Subcutaneous abdominal adipose tissue (tissue), 5 donors: ENCODE measurements around the gene NOTCH1.

Experiments used
- H3K27ac ChIP-seq: one replicate; pipeline ENCODE4 v1.7.0; 2013; ENCODE audit warnings: low read depth, mild to moderate bottlenecking, inconsistent platforms, low read length, moderate library complexity
- H3K27me3 ChIP-seq, 5 donors: one replicate each; pipeline ENCODE4 v1.7.0; 2013; ENCODE audit warnings: low read length in 5 of 5, inconsistent platforms in 1 of 5; ENCODE audit not compliant: control insufficient read depth in 5 of 5, insufficient read depth in 4 of 5
- H3K36me3 ChIP-seq, 5 donors: one replicate each; pipeline ENCODE4 v1.7.0; 2013; ENCODE audit warnings: low read length in 5 of 5; ENCODE audit not compliant: control insufficient read depth in 5 of 5, insufficient read depth in 5 of 5
- H3K4me1 ChIP-seq, 5 donors: one replicate each; pipeline ENCODE4 v1.7.0; 2013; ENCODE audit warnings: low read length in 5 of 5, mild to moderate bottlenecking in 3 of 5, moderate library complexity in 1 of 5; ENCODE audit not compliant: control insufficient read depth in 5 of 5, insufficient read depth in 5 of 5
- H3K4me3 ChIP-seq, 5 donors: one replicate each; pipeline ENCODE4 v1.7.0; 2013; ENCODE audit warnings: low read length in 5 of 5, low read depth in 1 of 5
- H3K9ac ChIP-seq, 5 donors: one replicate each; pipeline ENCODE4 v1.7.0; 2013; ENCODE audit warnings: low read length in 5 of 5, mild to moderate bottlenecking in 4 of 5, moderate library complexity in 3 of 5
- H3K9me3 ChIP-seq, 5 donors: one replicate each; pipeline ENCODE4 v1.7.0; 2013; ENCODE audit warnings: low read length in 5 of 5; ENCODE audit not compliant: control insufficient read depth in 5 of 5
- donor health status: healthy.
- donor health status: healthy.
- donor health status: healthy.
- donor health status: healthy.
- donor health status: healthy.

NOTCH1 gene

DNA sequence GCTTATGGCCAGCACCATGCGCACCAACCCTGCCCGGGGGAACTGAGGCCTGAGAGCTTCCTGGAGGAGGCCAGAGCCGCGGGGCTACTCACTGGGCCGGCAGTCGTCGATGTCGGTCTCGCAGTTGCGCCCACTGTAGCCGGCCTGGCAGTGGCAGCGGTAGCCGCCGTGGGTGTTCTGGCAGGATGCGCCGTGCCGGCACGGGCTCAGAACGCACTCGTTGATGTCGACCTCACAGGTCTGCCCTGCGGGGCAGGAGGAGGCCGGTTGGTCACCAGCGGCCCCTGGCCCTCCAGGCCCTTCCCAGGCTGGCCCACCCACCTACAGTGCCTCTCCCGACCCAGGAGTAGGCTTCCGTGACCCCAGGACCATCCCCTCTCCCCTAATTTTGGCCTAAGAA lies 35.3 kb downstream of the NOTCH1 start:
- Histone ChIP-seq H3K4me3 (peak overlapping the region in 1 of 5 donors; percentile 13), H3K27me3 (no peaks in the 10 kb centered on the region), H3K27ac (peak overlapping the region; percentile 70), H3K36me3 (peaks cover 0 to 98% (median 94%) of the 10 kb centered on the region in 5 donors), H3K9me3 (no peaks in the 10 kb centered on the region), H3K9ac (no peak overlapping the region), H3K4me1 (peaks cover 0 to 50% (median 21%) of the 10 kb centered on the region in 5 donors)

DNA sequence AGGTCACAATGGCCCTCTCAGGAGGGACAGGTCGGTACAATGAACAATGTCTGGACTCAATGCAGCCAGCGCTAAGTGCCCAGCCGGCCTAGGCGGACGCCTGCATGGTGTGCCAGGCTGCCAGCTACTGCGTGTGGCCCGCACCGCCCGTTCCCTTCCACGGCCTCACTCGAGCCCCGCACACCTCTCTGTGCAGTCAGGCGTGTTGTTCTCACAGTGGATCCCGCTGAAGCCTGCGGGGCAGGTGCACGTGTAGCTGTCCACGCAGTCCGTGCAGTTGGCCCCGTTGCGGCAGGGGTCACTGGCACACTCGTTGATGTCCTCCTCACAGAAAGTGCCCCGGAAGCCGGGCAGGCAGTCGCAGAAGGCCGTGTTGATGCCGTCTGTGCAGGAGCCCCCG lies 36.3 kb downstream of the NOTCH1 start:
- Histone ChIP-seq H3K36me3 (peaks cover 0 to 98% (median 94%) of the 10 kb centered on the region in 5 donors), H3K4me3 (no peak overlapping the region), H3K4me1 (peaks cover 0 to 45% (median 21%) of the 10 kb centered on the region in 5 donors), H3K27me3 (no peaks in the 10 kb centered on the region), H3K9ac (no peak overlapping the region), H3K9me3 (no peaks in the 10 kb centered on the region), H3K27ac (peak overlapping the region; percentile 70)

DNA sequence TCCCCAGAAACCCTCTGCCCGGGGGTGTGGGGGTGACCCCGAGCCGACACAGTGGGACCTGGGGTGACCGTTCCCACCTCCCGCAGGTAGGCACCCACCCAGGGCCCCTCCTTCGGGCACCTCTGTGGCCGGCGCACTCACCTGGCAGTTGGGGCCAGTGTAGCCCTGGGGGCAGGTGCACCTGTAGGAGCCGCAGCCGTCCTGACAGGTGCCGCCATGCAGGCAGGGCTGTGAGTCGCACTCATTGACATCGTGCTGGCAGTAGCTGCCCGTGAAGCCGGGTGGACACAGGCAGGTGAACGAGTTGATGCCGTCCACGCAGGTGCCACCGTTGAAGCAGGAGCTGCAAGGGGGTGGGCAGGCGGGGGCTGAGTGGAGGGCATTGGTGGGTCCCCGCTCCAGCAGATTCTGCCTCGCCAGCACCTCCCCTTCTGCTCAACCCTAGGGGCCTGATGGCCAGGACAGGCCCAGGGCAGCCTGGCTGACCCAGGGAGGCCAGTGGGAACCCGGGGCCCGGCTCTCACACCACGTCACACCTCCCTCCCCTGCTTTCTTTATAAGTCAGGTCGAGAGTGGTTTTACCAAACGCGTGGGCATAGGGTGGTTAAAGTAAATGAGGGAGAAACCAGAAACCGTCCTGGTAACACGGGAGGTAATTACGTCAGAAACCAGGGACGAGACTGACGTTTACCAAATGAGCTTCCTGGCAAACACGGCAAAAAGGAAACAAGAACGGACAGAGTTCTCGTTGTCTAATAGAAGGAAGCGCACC lies 36.9 kb downstream of the NOTCH1 start:
- peaks cover 0 to 45% (median 21%) of the 10 kb centered on the region in 5 donors for H3K4me1 ChIP-seq
- no peaks in the 10 kb centered on the region for H3K9me3 ChIP-seq
- H3K27me3 ChIP-seq = no peaks in the 10 kb centered on the region
- H3K4me3 ChIP-seq = no peak overlapping the region
- peaks cover 0 to 98% (median 93%) of the 10 kb centered on the region in 5 donors for H3K36me3 ChIP-seq
- H3K9ac ChIP-seq = no peak overlapping the region
- no peak overlapping the region for H3K27ac ChIP-seq

DNA sequence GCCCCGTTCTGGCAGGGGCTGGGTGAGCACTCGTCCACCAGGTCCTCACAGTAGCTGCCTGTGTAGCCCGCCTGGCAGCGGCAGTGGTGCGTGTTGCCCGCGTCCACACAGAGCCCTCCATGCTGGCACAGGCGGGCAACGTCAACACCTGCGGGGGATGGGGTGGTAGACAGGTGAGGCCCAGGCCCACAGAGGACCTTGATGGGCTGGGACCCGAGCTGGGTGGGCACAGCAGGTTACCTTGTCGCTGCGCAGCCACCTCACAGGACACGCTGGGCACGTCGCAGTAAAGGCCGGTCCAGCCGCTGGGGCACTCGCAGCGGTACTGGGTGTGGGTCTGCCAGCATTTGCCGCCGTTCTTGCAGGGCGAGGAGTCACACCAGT lies 37.9 kb downstream of the NOTCH1 start:
- Histone ChIP-seq H3K4me1 (peaks cover 0 to 40% (median 21%) of the 10 kb centered on the region in 5 donors), H3K4me3 (no peak overlapping the region), H3K27ac (no peak overlapping the region), H3K36me3 (peaks cover 0 to 98% (median 95%) of the 10 kb centered on the region in 5 donors), H3K9me3 (no peaks in the 10 kb centered on the region), H3K27me3 (no peaks in the 10 kb centered on the region), H3K9ac (no peak overlapping the region)

DNA sequence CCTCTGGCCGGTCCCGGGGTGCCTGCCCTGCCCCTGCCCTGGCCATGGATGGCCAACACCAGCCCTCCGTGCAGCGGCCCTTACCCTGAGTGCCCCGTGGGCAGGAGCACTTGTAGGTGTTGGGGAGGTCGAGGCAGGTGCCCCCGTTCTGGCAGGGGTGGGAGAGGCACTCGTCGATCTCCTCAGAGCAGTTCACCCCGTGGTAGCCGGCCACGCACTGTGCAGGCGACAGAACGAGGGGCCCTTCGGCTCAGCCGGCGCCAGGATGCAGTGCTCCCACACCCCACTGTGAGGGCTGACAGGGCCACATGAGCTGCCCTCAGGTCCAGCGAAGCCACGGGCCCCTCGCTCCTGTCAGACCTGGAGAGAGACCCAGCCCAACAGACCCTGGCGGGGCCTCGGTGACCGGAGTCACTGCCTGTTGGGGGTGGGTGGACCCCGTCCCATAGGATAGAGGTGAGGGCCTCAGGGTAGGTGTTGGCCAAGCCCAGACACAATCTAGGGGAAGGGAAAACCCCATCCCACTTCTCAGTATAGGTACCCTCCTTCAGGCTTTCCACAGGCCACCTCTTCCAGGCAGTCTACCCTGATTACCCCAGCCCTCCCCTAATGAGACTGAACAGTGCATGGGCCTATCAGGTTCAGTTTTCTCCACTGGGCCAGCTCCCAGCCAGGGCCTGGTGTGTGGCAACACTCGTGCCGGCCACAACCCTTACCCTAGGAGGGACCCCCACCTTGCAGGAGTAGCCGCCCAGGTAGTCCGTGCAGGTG lies 38.4 kb downstream of the NOTCH1 start:
- no peaks in the 10 kb centered on the region for H3K27me3 ChIP-seq
- no peak overlapping the region for H3K27ac ChIP-seq
- H3K9ac ChIP-seq = no peak overlapping the region
- no peak overlapping the region for H3K4me3 ChIP-seq
- peaks cover 0 to 100% (median 99%) of the 10 kb centered on the region in 5 donors for H3K36me3 ChIP-seq
- H3K9me3 ChIP-seq = no peaks in the 10 kb centered on the region
- H3K4me1 ChIP-seq = peaks cover 0 to 36% (median 21%) of the 10 kb centered on the region in 5 donors

DNA sequence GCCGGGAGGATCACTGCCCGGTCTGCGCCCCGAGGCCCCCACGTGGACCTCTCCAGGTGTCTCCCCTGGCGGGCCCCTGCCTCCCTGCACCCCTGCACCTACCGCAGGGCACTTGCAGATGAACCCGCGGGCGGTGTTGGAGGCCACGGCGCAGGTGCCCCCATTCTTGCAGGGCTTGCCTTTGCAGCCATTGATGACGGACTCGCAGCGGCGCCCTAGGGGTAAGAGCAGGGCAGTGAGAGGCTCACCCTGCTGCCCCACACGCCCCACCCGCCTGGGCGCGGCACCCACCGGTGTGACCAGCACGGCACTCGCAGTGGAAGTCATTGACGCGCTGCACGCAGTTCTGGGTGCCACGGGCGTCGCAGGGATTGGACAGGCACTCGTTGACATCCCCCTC lies 39.4 kb downstream of the NOTCH1 start:
- Histone ChIP-seq H3K9me3 (no peaks in the 10 kb centered on the region), H3K27ac (no peak overlapping the region), H3K27me3 (no peaks in the 10 kb centered on the region), H3K9ac (no peak overlapping the region), H3K36me3 (peaks cover 0 to 100% (median 100%) of the 10 kb centered on the region in 5 donors), H3K4me1 (peaks cover 0 to 28% (median 19%) of the 10 kb centered on the region in 5 donors), H3K4me3 (no peak overlapping the region)

DNA sequence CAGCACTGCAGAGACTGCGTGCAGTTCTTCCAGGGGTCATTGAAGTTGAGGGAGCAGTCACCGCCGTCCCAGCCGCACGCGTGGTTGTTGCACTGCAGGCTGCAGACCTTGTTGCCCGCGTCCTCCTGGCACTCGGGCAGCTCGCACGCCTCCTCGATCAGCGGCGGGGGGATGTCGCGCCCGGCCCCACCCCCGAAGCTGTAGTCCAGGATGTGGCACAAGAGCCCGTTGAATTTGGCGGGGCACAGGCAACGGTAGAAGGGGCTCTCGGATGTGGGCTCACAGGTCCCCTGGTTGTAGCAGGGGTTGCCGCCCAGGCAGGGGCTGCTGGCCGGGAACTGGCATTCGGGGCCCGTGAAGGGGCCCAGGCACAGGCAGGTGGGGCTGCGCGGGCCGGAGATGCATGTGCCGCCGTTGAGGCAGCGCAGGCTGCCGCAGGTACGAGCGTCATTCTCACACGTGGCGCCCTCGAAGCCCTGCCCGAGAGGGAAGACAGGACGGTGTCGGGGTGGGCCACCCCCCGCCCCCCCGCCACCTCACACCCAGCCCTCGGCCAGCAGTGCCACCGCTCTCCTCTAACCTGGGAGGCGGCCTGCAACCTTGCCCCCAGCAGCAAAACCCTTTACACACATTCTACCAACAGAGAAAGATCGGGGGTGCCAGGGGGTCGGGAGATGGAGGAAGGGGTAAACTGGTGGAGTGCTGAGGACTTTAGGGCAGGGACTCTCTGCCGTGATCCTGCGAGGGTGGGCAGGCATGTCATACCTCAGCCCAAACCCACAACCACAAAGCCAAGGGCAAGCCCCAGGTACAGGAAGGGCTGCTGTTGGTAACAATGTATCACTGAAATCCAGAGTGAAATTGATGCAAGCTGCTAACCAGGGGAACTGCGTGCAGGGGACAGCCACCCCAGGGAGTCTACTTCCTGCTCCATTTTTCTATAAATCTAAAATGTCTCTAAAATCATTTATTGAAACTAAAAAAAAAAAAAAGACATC lies 40.1 kb downstream of the NOTCH1 start:
- Histone ChIP-seq H3K27me3 (no peaks in the 10 kb centered on the region), H3K36me3 (peaks cover 0 to 99% (median 98%) of the 10 kb centered on the region in 5 donors), H3K9ac (no peak overlapping the region), H3K4me1 (peaks cover 0 to 21% (median 12%) of the 10 kb centered on the region in 5 donors), H3K9me3 (no peaks in the 10 kb centered on the region), H3K27ac (no peak overlapping the region), H3K4me3 (no peak overlapping the region)

DNA sequence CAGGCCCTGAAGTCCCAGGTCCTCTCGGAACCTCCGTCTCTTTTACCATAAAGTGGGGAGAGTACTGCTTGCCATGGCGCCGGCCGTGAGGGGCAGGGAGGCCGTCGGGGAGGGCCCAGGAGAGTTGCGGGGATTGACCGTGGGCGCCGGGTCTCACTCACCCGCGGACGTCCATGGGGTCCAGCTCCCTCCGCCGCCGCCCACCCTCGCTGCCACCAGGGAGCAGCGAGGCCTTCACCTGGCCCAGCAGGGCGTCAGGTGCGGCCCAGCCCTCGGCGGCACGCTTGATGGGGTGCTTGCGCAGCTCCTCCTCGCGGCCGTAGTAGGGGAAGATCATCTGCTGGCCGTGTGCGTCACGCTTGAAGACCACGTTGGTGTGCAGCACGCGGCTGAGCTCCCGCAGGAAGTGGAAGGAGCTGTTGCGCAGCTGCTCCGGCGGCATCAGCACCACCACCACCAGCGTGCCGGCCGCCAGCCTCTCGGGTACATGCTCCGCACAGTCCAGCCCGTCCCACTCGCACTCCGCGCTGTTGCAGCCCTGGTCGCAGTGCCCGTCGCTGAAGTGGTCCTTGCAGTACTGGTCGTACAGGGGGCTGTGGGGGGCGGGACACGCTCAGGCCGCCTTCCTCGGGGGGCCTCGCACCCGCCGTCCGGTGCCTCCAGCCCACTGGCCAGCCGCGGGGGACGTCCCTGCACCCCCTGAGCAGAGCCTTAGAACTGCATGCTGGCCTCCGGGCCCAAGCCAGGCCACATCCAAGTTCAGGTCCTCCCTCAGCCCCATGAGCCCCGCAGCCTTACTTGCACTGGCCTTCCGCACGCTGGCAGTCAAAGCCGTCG lies 41.1 kb downstream of the NOTCH1 start:
- Histone ChIP-seq H3K4me3 (no peak overlapping the region), H3K9ac (no peak overlapping the region), H3K9me3 (no peaks in the 10 kb centered on the region), H3K36me3 (peaks cover 0 to 99% (median 98%) of the 10 kb centered on the region in 5 donors), H3K27ac (no peak overlapping the region), H3K4me1 (peaks cover 0 to 11% (median 2%) of the 10 kb centered on the region in 5 donors), H3K27me3 (no peaks in the 10 kb centered on the region)
